Activated T-cell treated with anti-CD3 and anti-CD28 coated beads for 4 hours (primary cell): ENCODE measurements around the gene MAGI2.
"Not testable (repeated sequence)": the region's sequence is repeated elsewhere in the genome, so short reads cannot be mapped to it uniquely, and the experiment has no call there.

ENCODE experiments used
- DNase-seq: peaks from one replicate; pipeline ENCODE4 v3.0.0-alpha.2; 2020

MAGI2 gene

GRCh38 chr7:78260826-78261225 is 1192.6 kb downstream of the MAGI2 start:
- DNase-seq: no peak

DNA sequence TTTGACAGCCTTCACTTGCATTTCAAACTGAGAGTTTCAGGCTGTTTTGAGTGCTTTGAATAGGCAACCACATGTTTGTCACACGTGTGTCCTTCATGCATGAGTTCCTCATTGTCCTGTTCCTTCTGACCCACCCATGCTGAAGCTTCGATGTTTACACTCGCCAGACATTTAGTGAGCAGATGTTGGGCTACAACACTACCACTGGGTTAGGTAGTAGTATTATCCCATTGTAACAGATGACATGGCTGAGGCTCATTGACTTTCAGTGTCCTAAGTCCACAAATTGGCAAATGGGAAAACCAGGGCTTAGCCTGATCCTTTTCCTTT is 1198.8 kb downstream of the MAGI2 start:
- no peak for DNase-seq

- no peak for DNase-seq
Observed at GRCh38 chr7:78253850-78254725, 1199.4 kb downstream of the MAGI2 start.

DNA sequence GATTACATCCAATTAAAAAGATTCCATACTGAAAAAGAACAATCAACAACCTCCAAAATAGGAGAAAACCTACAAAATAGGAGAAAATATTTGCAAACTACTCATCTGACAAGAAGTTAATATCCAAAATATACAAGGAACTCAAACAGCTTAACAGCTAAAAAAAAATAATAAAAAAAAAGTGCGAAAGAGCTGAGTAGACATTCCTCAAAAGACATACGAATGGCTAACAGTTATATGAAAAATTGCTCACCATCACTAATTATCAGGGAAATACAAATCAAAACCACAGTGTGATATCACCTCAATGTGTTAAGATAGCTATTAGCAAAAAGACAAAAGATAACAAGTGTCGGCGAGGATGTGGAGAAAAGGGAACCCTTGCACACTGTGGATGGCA is 1204.6 kb downstream of the MAGI2 start:
- no peak for DNase-seq

GRCh38 chr7:78247910-78248689 is 1205.4 kb downstream of the MAGI2 start:
- DNase-seq: no peak

DNA sequence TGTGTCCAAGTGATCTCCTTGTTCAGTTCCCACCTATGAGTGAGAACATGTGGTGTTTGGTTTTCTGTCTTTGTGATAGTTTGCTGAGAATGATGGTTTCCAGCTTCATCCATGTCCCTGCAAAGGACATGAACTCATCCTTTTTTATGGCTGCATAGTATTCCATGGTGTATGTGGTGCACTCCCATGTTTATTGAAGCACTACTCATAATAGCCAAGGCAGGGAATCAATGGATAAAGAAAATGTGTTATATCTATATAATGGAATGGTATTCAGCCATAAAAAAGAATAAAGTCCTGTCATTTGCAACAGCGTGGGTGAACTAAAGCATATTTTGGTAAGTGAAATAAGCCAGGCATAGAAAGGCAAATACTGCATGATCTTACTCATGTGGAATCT is 1213.3 kb downstream of the MAGI2 start:
- not testable (repeated sequence) for DNase-seq

DNA sequence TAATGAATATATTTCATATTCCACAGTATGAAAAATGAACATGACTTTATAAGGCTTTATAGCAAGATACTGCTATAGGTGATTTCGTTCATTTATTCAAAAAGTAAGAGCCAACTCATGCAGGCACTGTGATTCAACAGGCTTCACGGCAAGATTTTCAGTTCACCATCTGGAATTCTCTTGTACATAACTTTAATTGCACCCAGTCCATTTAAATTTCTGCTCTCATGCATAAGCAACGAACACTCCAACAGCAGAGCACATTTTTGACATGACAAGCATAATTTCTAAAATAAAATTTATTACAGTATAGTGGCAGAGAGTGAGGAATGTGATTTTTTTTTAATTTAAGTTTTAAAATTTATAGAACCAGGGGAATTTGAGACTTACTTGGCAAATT is 1218.8 kb downstream of the MAGI2 start:
- DNase-seq: no peak

DNA sequence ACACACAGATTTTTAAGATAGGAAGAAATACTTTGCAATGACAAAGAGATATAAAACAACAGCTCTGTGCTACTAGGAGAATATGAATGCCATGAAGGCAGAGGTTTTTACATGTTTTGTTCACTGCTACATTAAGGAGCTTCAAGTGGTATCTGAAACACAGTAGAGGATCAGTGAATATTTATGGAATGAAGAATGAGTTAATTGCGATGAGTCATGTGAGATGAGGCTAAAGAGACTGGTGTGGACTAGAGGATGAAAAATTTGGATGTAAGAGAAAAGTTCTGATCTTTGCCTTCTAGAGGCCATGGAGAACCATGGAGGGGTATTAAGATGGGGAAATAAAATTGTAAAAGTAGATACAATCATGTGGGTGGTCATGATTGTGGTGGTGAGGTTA is 1220.7 kb downstream of the MAGI2 start:
- DNase-seq: no peak

DNA sequence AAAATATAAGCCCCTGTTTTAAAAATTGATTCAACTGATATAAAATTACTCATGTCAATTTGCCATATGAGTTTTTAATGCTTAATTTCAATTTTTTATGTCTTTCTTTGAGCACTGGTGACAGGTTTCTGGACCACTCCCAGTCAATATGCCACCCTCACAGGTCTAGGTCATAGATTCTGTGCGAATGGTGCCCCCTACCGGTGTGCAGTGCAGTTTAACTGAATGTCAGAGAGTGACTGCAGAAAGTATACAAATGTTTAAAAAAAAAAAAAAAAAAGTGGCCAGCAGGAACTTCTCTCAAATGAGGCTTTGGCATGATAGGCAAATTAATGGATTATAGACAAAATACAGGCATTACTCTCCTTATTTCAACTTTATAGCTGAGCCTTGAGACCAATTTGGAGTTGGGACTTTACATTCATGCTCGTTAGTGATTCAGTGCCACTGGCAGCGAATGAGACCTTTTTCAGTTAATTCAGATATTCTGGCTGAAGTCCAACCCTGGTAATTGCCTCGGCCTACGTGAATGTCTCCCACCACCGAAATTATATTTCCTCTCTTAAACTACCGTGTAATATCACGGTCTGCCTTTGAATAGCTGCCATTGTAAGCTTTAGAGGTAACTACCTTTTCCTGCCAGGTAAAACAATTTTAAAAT is 1227.3 kb downstream of the MAGI2 start:
- DNase-seq: no peak

GRCh38 chr7:78225534-78225933 is 1227.9 kb downstream of the MAGI2 start:
- no peak for DNase-seq

GRCh38 chr7:78224923-78225322 is 1228.5 kb downstream of the MAGI2 start:
- DNase-seq: no peak

GRCh38 chr7:78223598-78223997 is 1229.9 kb downstream of the MAGI2 start:
- DNase-seq: no peak

DNA sequence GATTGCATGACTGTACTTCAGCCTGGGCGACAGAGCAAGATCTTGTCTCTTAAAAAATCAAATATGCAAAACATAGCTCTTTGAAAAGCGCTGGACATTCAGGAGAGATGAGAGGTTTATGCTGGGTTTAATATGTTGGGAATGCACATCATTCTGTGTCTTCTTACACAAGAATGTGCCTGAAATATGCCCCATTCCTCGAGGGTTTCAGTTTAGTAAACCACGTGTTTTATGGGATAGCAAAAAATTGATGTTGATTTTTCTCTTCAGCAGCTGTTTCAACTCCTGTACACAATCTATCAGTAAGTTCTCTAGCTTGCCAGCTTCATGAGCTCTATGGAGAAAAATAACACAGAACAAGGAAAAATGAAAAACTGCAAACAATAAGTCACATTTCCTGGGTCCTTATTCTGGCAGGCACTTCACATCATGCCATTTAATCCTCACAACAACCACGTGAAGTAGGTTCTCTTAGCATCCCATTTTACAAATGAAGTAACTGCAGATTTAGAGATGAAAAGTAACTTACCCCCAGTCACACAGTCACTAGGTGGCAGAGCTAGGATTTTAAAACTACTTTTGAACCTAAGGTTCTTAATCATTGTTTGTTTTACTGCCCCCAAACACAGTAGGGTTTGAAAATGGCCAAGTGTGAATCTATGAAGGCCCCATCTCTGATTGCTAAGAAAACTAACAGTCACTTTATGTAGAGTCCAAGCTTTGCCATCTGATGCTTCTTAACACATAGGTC is 1231.3 kb downstream of the MAGI2 start:
- no peak for DNase-seq

GRCh38 chr7:78220754-78221153 is 1232.7 kb downstream of the MAGI2 start:
- no peak for DNase-seq

GRCh38 chr7:78218876-78219275 is 1234.6 kb downstream of the MAGI2 start:
- no peak for DNase-seq

- no peak for DNase-seq
Observed at GRCh38 chr7:78218051-78218450, 1235.4 kb downstream of the MAGI2 start.

DNA sequence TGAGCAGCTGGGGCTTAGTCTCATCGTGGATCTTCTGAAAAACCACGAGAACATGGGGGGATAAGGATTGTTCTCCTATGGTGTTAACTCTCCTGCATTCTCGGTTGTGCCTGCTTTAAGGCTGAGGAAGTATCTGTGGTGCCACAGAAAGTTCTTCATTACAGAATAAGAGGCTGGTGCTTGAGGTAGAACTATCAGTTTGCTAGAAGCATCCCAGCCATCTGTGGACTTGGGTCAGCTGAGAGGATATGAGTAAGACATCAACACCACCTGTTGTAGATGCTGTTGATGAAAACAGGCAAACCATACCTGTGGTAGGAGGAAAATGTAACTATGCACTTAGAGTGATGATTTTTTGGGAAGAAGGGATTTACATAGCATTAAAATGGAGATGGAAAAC is 1238.3 kb downstream of the MAGI2 start:
- no peak for DNase-seq

- DNase-seq: no peak
Observed at GRCh38 chr7:78213402-78213801, 1240.1 kb downstream of the MAGI2 start.

- no peak for DNase-seq
Observed at GRCh38 chr7:78212476-78213060, 1240.9 kb downstream of the MAGI2 start.

DNA sequence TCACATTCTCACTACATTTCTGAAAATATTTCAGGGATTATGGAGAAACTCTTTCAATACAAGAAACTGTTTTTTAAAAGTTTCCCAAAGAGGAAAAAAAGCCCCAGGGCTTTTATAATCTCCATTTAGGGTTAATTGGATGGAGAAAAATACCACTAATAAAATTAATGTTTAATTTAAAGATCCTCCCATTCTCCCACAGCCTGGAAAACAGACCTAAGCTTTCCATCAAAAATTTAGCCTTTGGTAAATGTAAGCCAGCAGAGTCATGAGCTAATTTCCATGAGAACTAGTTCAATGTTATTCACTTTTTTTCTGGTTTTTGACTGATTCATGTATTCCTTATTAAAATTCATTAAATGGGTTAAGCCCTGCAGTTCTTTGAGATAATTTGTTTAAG is 1246.2 kb downstream of the MAGI2 start:
- no peak for DNase-seq

- no peak for DNase-seq
Observed at GRCh38 chr7:78206769-78207168, 1246.7 kb downstream of the MAGI2 start.

- no peak for DNase-seq
Observed at GRCh38 chr7:78203042-78203720, 1250.3 kb downstream of the MAGI2 start.
